H1 (cell line): Measurements from ENCODE around the gene PIGM. TPM values are rescaled to one million over a fixed set of nuclear protein-coding genes. Genes with fewer than 3 reads are reported as not detected.

Experiments
- CHD7 ChIP-seq: fragments of 300-600 bp; sonication (generic); IDR thresholded peaks from 2 replicates; pipeline ENCODE4 v1.7.1; 2012; ENCODE audit warnings: low read length, moderate library complexity, mild to moderate bottlenecking, inconsistent platforms; ENCODE audit not compliant: insufficient replicate concordance
- EZH2 ChIP-seq: fragments of 200-600 bp; sonication (generic); IDR thresholded peaks from 2 replicates; pipeline ENCODE4 v1.7.1; 2012; ENCODE audit warnings: low read depth, mild to moderate bottlenecking, moderate library complexity, low read length, inconsistent platforms; ENCODE audit not compliant: severe bottlenecking
- FOSL1 ChIP-seq: IDR thresholded peaks from 2 replicates; pipeline ENCODE4 v1.6.1; 2011; ENCODE audit warnings: mild to moderate bottlenecking, low read depth, low read length, moderate library complexity; ENCODE audit not compliant: insufficient read depth
- POLR2AphosphoS5 ChIP-seq: IDR thresholded peaks from 2 replicates; pipeline ENCODE4 v1.6.1; 2011; ENCODE audit warnings: low read depth, low read length
- SIRT6 ChIP-seq: IDR thresholded peaks from one replicate; pipeline ENCODE4 v1.7.1; 2012; ENCODE audit warnings: low read length, inconsistent platforms
- polyA plus RNA-seq, 7 experiments: library from polyadenylated mRNA; depleted of rRNA in 3 of 7; stranded (reverse) in 5 of 7; unstranded in 2 of 7; fragments of >200 nt in 5 of 7; fragments of 200-250 nt in 2 of 7; gene quantifications; 1 replicate in 5 of 7; 2 replicates in 1 of 7; 4 replicates in 1 of 7; pipeline versions ENCODE4 v1.2.1 to v1.2.3, GENCODE V29; 2011 to 2013; ENCODE audit warnings: missing spikeins in 2 of 7, mixed read lengths in 2 of 7
- total RNA-seq: library from RNA; stranded (reverse); fragmentation: NEBNext Ultra II Directional; extraction: Animal tissue kit (Norgen Biotek cat#: 25700); gene quantifications from 2 replicates; pipeline ENCODE4 v1.2.1, GENCODE V29; 2021

Gene PIGM
- total and polyA plus RNA-seq, 2 of the 8 experiments (the other 6 are each of a cell fraction or from before 2014, with no cell fraction given): 5.4 to 6.0 TPM

GRCh38 chr1:159993911-159994310, 37.9 kb downstream of the PIGM start (continued):
- TF ChIP-seq CHD7 (no peak), SIRT6 (no peak), POLR2AphosphoS5 (no peak), EZH2 (no peak), FOSL1 (no peak)
- TF ChIP-seq, all 59 proteins: peak for 0
